Jurkat, Clone E6-1 (cell line): ENCODE results near the gene TMEM60. TPM values are rescaled to one million over a fixed set of nuclear protein-coding genes. Genes with fewer than 3 reads are reported as not detected.
"Not testable (repeated sequence)": the region's sequence is repeated elsewhere in the genome, so short reads cannot be mapped to it uniquely, and the experiment has no call there.

Experiments used
- DNase-seq: peaks from one replicate; pipeline ENCODE4 v3.0.0-alpha.2; 2011; ENCODE audit warnings: low read depth, low spot score
- H3K4me3 ChIP-seq: 2 replicates; pipeline ENCODE4 v1.5.1; 2011; ENCODE audit warnings: mild to moderate bottlenecking, low read length, control low read depth, moderate library complexity
- polyA plus RNA-seq: library from polyadenylated mRNA; unstranded; fragments of >200 nt; gene quantifications from one replicate; pipeline ENCODE4 v1.2.1, GENCODE V29; 2012; ENCODE audit warnings: missing spikeins; ENCODE audit not compliant: insufficient read length, insufficient read depth

Gene TMEM60
- polyA plus RNA-seq, result 25.6 TPM

DNA sequence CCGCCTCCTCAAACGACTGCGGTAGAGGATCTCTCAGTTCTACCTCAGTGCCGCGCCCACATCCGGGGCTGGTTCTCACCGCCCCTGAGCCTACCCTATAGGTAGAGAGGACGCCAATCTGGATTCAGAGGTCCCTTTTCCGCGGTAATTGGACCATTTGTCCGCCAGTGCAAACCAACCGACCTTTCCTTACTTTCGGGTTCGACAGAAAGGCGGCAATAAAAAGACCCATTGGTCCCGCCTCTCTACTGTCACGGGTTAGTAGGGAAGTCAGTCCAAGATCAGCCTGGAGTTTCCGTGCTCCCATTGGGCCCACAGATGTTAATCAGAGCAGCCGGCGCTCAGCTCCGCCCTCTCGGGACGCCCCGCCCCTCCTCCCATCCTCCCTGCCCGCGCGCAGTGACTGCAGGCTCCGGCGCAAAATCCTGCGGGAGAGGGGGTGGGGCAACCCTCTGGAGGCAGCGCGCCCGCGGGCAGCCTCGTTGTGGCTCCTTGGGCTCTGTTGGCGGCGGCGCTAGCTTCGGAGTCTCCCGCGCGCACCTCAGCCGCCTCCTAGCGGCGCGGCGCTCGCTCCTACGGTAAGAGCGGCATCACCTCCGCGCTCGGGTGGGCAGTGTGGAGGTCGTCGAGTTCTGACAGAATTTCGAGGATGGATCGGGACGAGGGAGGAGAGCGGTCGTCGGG, at the start of gene TMEM60, which contains the start of gene PHTF2:
Gene TMEM60 (minus strand): TSS at position 41 of the 684 bp plus-strand sequence. CDS start 4,061 bp downstream, outside the sequence.
Gene PHTF2 (plus strand): TSS at position 380 of the 684 bp plus-strand sequence.
- peak within 1 kb of the TSS; percentile 91 for H3K4me3 ChIP-seq
- peak; percentile 99 for DNase-seq

GRCh38 chr7:77846317-77847092, 48.3 kb upstream of the TMEM60 start:
- DNase-seq, result no peak

GRCh38 chr7:77843194-77843593, 45.0 kb upstream of the TMEM60 start:
- no peak overlapping the region for H3K4me3 ChIP-seq
- DNase-seq, result no peak

More at GRCh38 chr7:77846317-77847092, 48.3 kb upstream of the TMEM60 start:
- H3K4me3 ChIP-seq, result no peak overlapping the region

DNA sequence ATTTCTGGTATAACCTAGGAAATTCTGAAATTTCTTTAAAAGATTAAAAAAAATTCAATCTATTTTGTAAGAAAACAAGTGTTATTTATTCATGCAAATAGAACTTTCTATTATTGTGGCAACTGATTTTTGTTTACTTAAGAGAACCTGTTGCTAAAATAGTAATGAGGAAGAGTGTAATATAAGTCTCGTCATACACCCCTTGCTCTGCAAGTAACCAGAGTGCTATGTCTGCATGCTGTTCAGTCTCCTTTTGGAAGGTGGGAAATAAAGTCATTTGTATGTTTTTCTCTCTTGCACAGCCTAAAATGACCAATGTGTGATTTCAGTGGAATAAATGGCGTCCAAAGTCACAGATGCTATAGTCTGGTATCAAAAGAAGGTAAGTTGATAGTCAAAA, 41.7 kb upstream of the TMEM60 start:
- H3K4me3 ChIP-seq, result no peak overlapping the region
- DNase-seq, result no peak

GRCh38 chr7:77838929-77839491, 40.8 kb upstream of the TMEM60 start:
- H3K4me3 ChIP-seq, result no peak overlapping the region
- no peak for DNase-seq

DNA sequence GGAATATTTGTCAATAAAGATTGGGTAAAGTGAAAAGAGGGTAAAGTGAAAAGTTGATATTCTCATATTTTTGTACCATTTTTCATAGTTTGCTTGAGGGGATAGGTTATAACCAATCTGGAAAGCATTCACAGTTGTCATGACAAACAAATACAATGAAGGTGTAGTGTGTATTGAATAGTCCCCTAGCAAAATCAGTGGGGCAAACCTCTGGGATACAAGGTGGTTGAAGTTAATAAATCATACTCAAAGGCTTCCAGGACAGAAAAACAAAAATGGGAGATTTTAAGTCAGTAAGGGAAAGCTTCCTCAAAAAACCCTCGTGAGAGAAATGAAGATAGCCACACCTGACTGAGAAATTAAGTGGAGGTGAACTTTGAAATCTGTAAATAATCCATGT, 39.7 kb upstream of the TMEM60 start:
- DNase-seq, result no peak
- H3K4me3 ChIP-seq, result no peak overlapping the region

DNA sequence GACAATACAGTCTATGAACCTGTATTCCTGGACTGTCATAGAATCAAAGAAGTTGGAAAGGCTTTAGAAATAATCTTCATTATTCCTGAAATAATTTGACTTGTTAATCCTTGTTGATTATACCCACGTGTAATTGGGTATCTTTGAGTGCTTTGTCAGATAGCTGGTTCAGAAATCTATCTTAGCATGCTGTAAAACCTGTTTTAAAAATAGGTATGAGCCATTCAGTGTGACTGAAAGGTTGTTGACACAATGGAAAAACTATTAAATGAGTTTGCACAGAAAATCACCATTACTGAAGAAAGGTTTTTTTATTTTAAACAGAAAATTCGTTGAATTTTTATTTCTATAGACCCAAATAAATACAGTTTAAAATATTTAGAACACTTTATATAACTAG, 39.0 kb upstream of the TMEM60 start:
- no peak for DNase-seq
- no peak overlapping the region for H3K4me3 ChIP-seq

GRCh38 chr7:77836425-77836824, 38.2 kb upstream of the TMEM60 start:
- not testable (repeated sequence) for DNase-seq, H3K4me3 ChIP-seq

- no peak overlapping the region for H3K4me3 ChIP-seq
- DNase-seq, result no peak
These were observed 34.9 kb upstream of the TMEM60 start for GRCh38 chr7:77833136-77833535.

- no peak overlapping the region for H3K4me3 ChIP-seq
- DNase-seq, result no peak
These were observed 33.7 kb upstream of the TMEM60 start for GRCh38 chr7:77831953-77832352.

GRCh38 chr7:77831481-77831880, 33.2 kb upstream of the TMEM60 start:
- DNase-seq, result no peak
- H3K4me3 ChIP-seq, result no peak overlapping the region

GRCh38 chr7:77830649-77831355, 32.6 kb upstream of the TMEM60 start:
- no peak for DNase-seq
- H3K4me3 ChIP-seq, result no peak overlapping the region

- no peak for DNase-seq
- H3K4me3 ChIP-seq, result no peak overlapping the region
These were observed 29.8 kb upstream of the TMEM60 start for GRCh38 chr7:77827999-77828398.

DNA sequence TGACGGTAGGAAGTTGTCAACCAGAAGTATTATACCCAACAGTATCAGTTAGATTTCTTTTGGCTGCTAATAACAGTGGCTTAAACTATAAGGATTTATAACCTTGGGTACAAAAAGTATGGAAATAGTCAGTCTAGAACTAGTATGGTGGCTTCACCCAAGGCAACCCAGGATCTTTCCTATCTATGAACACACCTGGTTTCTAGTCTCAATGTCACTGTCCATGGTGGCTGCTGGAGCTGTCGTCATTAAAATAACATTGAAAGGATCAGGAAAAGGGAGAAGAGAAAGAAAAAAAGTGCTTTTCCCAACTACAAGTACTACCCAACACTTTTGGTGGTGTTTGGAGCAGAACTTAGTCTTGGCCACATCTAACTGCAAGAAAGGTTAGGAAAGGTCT, 28.1 kb upstream of the TMEM60 start:
- DNase-seq, result no peak
- no peak overlapping the region for H3K4me3 ChIP-seq

- H3K4me3 ChIP-seq, result no peak overlapping the region
- DNase-seq, result no peak
These were observed 26.9 kb upstream of the TMEM60 start for GRCh38 chr7:77825131-77825530.

GRCh38 chr7:77824636-77825035, 26.4 kb upstream of the TMEM60 start:
- DNase-seq, result no peak
- no peak overlapping the region for H3K4me3 ChIP-seq

- no peak for DNase-seq
- H3K4me3 ChIP-seq, result no peak overlapping the region
These were observed 25.6 kb upstream of the TMEM60 start for GRCh38 chr7:77823787-77824186.

GRCh38 chr7:77822269-77822668, 24.0 kb upstream of the TMEM60 start:
- H3K4me3 ChIP-seq, result no peak overlapping the region
- no peak for DNase-seq

GRCh38 chr7:77820967-77821366, 22.7 kb upstream of the TMEM60 start:
- DNase-seq, result no peak
- no peak overlapping the region for H3K4me3 ChIP-seq

DNA sequence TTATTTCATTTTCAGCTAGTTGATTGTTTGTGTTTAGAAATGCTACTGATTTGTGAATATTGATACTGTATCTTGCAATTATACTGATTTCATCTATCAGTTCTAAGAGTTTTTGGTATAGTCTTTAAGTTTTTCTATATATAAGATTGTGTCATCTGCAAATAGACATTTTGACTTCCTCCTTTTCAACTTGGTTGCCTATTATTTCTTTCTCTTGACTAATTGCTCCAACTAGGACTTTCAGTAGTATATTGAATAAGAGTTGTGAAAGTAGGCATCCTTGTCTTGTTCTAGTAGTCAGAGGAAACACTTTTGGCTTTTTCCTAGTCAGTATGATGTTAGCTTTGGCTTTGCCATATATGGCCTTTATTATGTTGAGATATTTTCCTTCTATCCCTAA, 20.8 kb upstream of the TMEM60 start:
- no peak for DNase-seq

More for the DNA sequence above, 20.8 kb upstream of the TMEM60 start:
- H3K4me3 ChIP-seq, result no peak overlapping the region
